RWPE1 (cell line): ENCODE measurements around the gene TMEM125.

Experiments used
- CTCF ChIA-PET: fragments of 350-600 bp; sonication (Branson Sonifier 250); formaldehyde crosslinking; extraction: SDS; loops from one replicate; lab custom pipeline; 2021; lab: Yijun Ruan, JAX
- POLR2A ChIA-PET: fragments of 400-600 bp; formaldehyde crosslinking; extraction: SDS; loops from one replicate; lab custom pipeline; 2020; ENCODE audit warnings: antibody characterized with exemption; ENCODE audit not compliant: low non-redundant PET; lab: Yijun Ruan, JAX
- DNase-seq: peaks from one replicate; pipeline ENCODE4 v3.0.0; 2012; ENCODE audit warnings: low spot score
- H3K27ac ChIP-seq: fragments of 450-650 bp; 2 replicates; pipeline ENCODE4 v1.5.1; 2017
- CTCF ChIP-seq: fragments of 450-650 bp; conservative IDR thresholded peaks from 2 replicates; pipeline ENCODE4 v1.5.1; 2017; ENCODE audit warnings: low read depth, mild to moderate bottlenecking

The TMEM125 gene

GRCh38 chr1:43229826-43230780, 39.7 kb upstream of the TMEM125 start:
- CTCF ChIA-PET, result interaction anchor here (0.6 to 0.9 kb wide), 7 partner anchors 17 to 317 kb away, joined by 3 to 8 read pairs (median 3); no protein-coding TSS in a partner anchor
- no peak for TF ChIP-seq CTCF
- POLR2A ChIA-PET, result no interaction called here
- DNase-seq, result no peak
- H3K27ac ChIP-seq, result no peak overlapping the region

- CTCF ChIA-PET, result interaction anchor here (0.6 to 0.7 kb wide), 3 partner anchors 50 to 315 kb away, joined by 3 to 5 read pairs (median 3); no protein-coding TSS in a partner anchor
- POLR2A ChIA-PET, result no interaction called here
- DNase-seq, result peak; percentile 56
- TF ChIP-seq CTCF, result no peak
- H3K27ac ChIP-seq, result no peak overlapping the region
Measured at GRCh38 chr1:43232074-43232473, 37.7 kb upstream of the TMEM125 start.

- H3K27ac ChIP-seq, result no peak overlapping the region
- DNase-seq, result no peak
- ChIA-PET POLR2A (no interaction called here), CTCF (interaction anchor here (0.7 kb wide), 1 partner anchor 315 kb away, joined by 3 read pairs; no protein-coding TSS in a partner anchor)
- no peak for TF ChIP-seq CTCF
Measured at GRCh38 chr1:43232482-43232881, 37.3 kb upstream of the TMEM125 start.

- ChIA-PET CTCF (interaction anchor here (0.7 kb wide), 1 partner anchor 1346 kb away, joined by 3 read pairs; no protein-coding TSS in a partner anchor), POLR2A (no interaction called here)
- H3K27ac ChIP-seq, result no peak overlapping the region
- no peak for DNase-seq
- TF ChIP-seq CTCF, result no peak
Measured at GRCh38 chr1:43233631-43234030, 36.2 kb upstream of the TMEM125 start.

GRCh38 chr1:43234267-43234666, 35.5 kb upstream of the TMEM125 start:
- ChIA-PET CTCF (no interaction called here), POLR2A (no interaction called here)
- no peak for DNase-seq
- no peak overlapping the region for H3K27ac ChIP-seq
- no peak for TF ChIP-seq CTCF

- no peak for TF ChIP-seq CTCF
- ChIA-PET CTCF (no interaction called here), POLR2A (no interaction called here)
- no peak overlapping the region for H3K27ac ChIP-seq
- no peak for DNase-seq
Measured at GRCh38 chr1:43235040-43235439, 34.7 kb upstream of the TMEM125 start.
